GM18861 (cell line): Measurements from ENCODE around the gene IL33.

Experiments
- ATAC-seq: cut with Tn5 transposase; IDR thresholded peaks from one replicate; pipeline ENCODE4 v1.9.1; 2021; ENCODE audit not compliant: unreplicated experiment

Gene IL33

DNA sequence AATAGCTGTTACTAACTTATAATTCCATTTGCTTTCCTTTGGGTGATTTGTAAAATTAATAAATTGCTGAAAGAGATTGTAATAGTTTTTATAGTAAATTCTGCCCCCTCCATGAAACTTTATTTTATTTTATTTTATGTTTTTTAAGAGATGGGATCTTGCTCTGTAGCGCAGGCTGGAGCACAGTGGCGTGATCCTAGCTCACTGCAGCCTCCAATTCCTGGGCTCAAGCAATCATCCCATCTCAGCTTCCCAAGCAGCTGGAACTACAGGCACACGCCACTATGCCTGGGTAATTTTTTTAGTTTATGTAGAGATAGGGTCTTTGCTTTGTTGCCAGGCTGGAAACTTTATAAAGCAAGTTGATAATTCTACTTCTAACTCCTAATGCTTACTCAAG, 395 bp downstream of the IL33 start:
- no peak for ATAC-seq

DNA sequence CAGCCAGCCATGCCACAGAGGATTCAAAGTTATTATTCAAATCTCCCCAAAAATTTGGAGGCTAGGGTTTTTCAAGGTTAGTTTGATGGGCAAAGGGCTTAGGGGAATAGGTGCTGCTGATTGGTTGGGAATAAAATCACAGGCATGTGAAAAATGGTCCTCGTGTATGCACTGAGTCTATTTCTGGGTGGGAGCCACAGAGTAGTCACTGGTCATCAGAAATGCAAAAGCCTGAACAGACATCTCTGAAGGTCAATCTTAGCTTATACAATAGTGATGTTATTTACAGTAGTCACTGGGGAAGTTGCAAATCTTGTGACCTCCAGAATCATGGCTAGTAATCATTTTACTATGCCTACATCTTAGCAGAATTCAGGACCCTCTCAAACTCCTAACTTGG, 1.3 kb downstream of the IL33 start:
- ATAC-seq: no peak

DNA sequence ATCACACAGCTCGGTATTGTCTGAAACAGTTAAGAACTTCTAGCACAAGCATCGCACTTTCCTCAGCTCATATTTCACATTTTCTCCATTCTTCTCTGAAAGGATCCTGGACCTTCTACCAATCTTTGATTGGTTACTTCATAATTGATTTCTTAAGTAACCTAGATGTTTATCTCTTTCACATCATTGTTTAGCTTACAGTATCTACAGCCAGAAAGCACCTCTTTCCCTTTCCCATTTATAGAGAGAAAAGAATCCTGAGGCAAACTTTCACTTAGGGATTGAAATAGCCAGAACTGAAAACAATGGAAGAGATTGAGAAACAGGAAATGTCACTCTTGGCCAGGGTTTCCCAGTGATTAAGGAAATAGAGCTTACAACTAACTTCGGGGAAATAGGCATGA, 2.5 kb downstream of the IL33 start:
- ATAC-seq: no peak

DNA sequence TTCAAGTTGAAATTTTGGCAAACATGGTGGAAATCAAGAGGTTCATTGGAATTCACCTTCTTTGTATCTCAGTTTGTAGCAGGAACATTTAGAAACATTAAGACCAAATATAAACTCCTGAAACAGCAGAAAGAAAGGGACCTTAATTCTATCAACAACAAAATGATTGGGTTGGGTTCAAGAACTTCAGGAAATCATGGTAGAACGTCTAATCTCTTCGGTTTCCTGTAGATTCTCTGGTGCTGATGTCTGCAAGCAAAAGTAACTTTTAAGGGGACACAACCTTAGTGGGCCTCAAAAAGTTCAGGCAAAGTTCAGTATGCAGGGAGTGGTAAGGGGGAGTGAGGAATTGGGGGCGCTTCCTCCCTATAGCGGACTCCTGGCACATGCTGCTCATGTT, 3.4 kb downstream of the IL33 start:
- no peak for ATAC-seq

DNA sequence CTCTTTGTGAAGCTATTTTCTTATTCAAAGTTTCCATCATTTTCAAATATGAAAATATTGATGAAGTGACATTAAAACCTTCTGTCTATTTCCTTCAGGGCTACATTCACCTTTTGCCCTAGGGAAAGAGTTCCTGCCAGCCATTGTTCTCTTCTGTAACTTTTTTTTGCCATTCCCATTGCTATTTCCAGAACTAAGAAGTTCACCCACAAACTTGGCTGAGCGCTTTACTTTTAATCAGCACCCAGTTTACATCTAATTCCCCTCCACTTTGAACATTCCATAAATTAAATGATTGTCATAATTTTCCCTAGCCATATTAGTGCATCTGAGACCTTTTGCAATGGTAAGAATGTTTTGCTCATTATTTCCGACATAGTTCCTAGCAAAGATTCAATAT, 4.4 kb downstream of the IL33 start:
- no peak for ATAC-seq

DNA sequence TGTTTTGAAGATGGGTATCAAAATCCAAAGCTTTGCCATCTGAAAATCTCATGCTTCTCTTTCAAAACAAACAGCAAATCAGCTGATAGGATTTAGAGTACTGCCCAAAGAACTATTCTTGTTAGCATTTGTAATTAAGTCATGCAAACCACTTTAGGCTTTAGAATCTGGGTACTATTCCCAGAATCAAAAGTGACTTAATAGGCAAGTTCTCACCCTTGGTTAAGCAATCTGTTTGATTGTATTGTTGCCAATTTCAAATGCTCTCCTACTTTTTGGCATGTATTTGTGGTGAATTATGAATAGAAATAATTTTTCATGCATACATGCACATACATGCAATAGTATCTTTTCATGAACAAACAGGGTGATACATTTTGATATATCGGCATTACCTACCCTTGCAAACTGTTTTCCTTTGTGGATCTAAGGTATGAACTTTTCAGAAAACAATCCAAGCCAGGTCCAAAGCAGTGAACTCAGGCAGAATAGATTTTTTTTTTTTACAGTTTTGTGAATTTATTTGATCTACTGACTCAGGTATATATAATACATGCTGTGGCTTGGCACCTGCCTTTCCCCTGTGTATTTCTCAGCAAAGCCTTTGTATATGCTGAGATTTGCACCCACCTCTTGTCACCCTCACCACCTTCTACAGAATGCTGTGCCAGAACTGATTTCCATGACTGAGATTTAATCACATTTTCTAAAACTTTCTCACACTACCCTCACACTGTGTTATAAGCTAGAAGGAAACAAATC, 9.0 kb downstream of the IL33 start:
- ATAC-seq: no peak

DNA sequence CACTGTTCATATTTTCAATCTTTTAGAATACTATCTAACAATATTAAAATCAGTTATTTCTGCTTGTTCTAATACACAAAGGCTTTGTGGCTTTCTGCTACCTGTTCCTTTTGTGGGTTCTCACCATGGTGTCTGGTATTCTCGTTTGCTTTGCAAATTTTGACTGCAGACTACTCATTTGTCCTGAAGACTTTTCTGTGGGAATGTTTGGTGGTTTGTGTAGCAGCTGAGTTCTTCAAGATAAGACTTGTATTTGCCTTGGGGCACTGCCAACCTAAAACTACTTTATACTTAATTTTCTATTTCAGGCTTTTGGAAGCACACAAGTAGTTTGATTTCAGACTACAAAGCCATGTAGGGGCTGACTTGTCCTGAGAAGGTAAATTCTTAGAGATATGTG, 11.1 kb downstream of the IL33 start:
- no peak for ATAC-seq

DNA sequence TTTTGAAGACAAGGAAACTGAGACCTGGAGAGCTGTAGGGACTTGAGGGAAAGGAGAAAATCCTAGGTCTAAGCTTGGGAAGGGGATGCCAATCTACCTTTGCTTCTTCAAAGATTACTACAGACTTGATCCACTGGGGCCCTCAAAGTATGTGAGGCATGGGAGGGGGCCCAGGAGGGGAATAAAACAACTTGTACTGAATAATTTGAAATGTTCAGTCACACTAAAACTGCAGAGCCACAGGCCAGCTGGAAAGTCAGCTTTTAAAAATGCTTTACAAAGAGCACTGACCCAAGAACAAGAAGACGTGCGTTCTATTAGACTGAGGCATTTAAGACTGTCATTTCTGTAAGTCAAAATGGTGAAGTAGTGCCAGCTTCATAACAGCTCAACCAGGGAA, 13.6 kb downstream of the IL33 start:
- no peak for ATAC-seq

DNA sequence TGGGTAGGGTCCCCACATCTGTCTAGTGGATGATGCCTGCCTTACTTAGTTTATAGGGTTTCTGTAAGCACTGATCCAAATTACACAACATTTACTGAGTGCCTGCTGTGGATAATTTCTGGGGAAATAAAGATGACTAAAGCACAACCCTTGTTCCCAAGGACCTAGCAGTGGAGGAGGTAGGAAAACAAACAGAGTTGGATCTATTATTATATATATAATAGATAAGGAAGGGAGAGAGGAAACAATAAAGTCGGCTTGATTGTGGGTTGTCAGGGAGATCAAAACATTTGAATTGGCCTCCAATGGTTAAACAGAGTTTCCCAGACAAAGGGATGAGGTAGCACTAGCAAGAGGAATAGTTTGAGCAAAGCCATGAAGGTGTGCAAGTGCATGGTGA, 14.0 kb downstream of the IL33 start:
- no peak for ATAC-seq

DNA sequence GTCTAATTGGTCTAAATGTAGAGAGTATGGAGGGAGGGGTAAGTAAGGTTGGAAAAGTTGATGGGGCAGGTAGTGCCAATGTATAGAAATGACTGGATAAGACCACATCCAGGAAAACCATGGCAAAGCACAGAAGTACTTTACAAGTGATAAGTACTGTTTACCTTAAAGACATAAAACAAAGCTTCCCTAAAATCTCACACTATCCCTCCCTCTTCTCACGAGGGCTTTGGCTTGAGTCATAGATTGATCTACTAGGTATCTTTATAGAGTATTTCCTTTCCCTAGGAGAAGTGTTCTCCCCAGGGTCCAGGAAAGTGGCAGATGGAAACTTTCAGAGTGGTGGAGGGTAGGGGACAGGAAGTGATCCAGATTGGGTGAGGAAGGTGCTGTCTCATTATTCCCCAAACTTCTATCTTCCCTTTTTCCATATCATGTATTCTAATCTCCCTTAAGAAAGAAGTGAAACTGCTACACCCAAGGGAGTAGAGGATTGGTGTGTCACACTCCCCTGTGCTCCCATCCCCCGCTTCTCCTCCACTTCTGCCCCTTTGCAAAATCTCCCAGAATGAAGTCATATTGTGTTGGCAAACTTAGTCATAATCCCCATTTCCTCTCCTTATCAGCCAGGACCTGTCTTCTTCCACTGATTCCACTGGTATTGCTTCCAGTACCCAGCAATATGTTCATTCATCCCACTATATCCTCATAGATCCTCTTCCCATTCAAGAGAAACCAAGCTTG, 14.6 kb downstream of the IL33 start:
- ATAC-seq: no peak

DNA sequence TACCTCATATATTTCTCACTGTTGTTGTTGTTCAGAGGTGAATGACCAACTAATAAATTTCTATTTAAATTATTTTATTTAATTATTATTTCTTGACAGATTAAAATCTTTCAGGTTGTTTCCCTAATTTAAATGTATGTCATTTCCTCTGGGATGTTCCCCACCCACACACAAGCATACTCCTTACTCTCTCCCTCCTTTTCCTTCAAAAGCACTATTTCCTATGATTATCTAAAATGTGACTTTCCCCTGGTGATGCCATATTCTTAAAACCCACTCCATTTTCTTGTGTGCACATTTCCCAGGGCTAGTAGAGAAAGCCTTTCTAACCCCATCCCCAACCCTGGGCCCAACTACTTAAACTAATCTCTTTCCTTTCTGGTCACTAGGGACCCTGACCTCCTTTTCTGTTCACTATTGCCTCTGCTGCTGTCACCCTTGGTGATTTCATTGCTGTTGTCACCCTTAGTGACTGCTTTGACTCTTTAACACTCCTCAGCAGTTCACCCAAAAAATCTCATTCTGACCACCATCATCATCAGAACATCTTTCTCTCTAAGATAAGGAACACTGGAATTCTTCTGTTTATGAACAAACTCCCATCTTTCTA, 16.8 kb downstream of the IL33 start:
- ATAC-seq: no peak

DNA sequence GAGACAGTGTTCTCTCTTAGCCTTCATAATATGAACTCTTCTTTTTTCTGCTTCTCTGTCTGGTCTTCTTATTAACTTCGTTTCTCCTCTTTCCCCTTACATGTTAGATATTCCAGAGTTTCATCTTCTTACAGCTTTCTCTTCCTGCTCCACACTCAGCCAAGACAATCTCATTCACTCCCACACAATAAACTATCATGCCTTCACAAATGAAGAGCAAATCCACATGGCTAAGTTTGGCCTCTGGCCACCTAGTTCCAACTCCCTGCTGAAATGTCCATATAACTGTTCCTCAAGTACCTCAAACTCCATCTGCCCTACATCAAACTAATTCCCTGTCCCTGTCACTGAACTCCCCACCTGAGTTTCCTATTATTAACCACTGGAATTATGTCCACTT, 18.4 kb downstream of the IL33 start:
- ATAC-seq: no peak

DNA sequence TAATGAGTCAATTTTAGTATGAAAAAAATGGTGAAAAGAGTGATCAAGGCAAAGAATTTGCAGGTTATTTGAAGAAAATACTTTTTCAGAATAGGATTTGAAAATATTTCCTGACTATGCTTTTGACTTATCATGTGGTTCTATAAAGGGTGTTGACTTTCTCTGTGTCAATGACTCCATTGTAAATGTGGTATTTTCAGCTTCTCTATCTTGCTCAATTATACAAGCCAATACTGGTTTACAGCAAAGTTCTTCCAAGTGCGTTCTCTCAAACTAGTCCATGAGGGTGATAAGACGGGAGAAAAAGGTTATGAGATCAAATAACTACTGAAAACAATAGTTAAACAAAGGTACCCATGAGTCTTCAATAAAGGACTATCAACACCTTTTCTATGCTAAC, 21.7 kb downstream of the IL33 start:
- no peak for ATAC-seq

DNA sequence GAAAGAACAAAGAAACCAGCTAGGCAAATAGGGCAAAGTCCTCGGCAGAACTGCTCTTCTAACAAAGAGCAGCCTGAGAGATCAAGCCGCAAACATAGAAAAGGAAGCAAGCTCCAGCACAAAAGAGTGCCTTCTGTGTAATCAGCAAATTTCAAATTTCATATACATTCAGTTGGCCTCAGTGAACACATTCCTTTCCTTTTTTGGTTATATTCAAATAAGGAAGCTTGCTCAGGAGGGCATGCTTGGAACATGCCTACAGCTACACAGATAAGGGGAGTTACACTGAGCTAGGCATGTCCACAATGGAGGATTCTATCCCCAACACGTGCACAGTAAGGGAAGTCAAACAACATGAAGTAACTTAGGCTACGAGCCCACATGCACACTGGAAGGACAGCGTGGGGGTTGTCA, 23.4 kb downstream of the IL33 start:
- ATAC-seq: no peak

DNA sequence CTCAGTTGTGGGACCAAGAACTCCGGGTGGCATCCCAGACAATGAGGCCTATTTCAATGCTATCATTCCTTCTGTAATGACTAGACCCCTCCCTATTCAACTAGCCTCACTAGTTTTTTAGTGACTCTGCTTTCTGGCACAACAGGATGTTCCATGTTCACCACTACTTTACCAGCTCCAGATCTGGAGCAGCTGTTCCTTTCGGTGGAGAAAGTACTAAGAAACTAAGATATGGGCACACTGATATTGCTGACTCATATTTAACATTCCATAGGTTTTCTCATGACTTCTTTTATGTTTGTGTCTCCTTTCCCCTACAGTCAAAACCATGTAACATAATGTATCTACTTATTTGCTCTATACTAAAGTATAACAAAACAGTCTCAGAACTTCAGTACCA, 24.1 kb downstream of the IL33 start:
- no peak for ATAC-seq

DNA sequence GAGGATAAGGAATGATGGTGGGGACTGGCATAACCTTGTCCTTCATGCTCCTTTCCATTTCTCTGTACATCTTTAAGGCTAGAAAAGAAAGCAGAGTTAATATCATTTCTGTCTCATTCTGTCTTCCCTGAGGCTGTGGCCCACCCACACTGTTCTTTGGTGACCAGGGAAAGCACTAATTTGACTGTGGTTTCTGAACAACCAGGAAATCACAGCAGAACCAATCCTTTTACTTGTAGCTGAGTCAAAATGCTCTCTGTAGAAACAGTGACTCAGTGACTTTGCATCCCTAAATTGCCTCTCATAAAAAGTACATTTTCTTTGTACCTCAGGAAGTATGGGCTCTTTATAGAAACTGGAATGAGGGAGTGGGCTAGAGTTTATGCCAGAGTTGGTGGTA, 28.1 kb downstream of the IL33 start:
- ATAC-seq: peak; percentile 90

DNA sequence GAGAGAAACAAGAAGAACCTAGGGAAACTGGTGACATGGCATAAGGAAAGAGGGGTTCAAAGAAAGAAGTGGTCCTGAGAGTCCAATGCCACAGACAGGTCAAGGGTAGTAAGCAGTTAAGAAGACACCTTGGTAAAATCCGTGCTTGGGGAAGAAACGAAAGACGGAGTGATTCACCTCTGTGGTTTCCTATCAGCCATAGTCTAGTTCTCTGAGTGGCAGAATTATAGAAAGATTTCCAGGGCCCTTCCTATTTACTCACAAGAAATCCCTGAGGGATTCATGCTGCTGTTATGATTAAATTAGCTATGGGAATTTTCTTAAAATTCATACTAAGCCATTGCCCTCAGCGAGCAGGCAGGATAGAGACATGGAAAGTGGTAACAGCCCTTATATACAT, 31.7 kb downstream of the IL33 start:
- ATAC-seq: no peak

DNA sequence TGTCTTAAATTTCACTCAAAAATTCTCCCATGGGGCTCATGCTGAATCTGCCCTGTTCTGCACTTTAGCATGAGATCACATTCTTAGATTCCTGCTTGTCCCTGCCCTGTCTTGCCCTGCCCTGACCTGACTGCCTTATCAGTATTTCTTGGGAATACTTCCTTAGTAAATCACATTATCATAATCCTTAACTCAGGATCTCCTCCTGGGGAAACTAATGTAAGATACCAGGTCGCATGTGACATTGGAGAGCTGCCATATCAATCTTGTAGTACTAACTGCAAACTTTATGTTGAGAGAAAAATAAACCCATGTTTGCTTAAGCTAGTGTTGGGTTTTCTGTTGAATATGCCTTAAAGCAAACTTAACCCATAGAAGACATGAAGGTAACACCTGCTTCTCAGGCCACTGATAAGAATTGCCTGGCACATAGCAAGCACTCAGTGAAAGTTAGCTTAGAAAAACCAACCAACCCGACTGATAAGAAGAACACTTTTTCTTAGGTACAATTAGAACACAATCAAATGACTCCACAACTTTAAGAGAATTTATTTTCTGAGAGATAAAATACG, 53.3 kb downstream of the IL33 start:
- ATAC-seq: no peak

DNA sequence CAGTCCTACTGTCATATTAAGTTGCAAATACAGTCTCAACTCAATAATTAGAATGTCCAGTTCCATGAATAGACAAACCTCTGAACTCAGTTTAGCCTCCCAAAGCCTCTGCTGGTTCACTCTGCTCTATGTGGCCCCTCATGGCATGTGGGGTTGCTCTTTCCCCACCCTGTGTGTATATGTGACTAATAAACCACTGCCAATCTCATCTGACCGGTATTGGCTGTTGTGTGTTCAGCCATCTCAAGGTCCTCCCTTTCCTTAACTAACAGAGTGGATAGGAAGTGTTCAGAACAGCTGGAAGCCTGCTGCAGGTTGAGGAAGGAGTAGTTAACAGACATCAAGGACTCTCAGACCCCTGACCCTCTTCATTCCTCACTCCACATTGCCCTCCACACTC, 55.3 kb downstream of the IL33 start:
- no peak for ATAC-seq

DNA sequence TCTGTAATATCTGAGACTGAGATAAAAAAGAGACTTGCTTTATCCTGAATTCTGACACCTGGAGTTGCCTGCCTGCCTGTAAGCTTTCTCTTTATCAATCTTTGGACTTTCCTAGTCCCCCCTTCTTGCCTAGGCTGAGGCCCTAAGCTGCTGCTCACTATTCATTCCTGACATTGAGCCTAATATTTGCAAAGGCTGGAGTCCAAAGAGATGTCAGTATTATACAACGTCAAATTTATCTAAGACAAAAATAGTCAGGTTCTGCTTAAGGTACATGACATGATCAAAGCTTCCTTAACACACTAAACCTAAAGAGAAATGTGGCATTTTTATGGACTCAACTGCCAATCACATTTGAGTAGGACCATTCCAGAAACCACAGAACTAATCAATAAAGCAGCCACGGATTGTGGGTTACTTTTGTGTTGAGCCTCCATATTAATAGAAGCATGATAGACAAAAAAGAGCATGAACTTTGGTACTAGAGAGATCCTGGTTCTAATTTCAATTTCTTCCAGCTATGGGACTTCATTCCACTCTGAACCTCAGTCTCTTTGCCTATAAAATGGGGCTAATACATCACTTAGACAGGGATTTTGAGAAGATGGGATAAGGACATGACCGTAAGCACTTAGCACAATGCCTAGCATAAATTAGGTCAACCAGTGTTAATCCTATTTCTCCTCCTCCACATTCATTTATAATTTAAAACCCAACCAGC, 56.1 kb downstream of the IL33 start:
- no peak for ATAC-seq

DNA sequence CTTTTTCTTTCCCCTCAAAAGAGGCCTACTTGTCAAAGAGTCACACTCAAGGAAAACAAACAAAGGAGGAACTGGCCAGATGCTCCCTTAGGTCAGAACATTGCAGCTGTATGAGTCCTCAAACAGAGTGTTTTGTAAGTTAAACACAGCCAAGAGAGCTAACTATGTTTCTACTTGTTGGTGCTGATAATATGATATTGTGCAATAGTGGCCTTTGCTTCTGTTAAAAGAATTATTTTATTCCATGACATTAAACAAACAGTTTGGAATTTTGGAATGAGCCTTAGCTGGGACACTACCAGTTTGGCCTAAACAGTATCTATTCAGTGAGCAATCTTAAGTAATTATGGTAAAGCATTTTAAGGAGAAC, 56.6 kb downstream of the IL33 start:
- no peak for ATAC-seq
